GM12872 (cell line): ENCODE data around the gene TLL1.

Source experiments
- TF ChIP-seq, protein P1 (sequence below): IDR thresholded peaks from 3 replicates; pipeline ENCODE4 v1.5.1; 2011; ENCODE audit warnings: low read depth, mild to moderate bottlenecking, low read length, moderate library complexity; ENCODE audit not compliant: insufficient read depth

The TLL1 gene

DNA sequence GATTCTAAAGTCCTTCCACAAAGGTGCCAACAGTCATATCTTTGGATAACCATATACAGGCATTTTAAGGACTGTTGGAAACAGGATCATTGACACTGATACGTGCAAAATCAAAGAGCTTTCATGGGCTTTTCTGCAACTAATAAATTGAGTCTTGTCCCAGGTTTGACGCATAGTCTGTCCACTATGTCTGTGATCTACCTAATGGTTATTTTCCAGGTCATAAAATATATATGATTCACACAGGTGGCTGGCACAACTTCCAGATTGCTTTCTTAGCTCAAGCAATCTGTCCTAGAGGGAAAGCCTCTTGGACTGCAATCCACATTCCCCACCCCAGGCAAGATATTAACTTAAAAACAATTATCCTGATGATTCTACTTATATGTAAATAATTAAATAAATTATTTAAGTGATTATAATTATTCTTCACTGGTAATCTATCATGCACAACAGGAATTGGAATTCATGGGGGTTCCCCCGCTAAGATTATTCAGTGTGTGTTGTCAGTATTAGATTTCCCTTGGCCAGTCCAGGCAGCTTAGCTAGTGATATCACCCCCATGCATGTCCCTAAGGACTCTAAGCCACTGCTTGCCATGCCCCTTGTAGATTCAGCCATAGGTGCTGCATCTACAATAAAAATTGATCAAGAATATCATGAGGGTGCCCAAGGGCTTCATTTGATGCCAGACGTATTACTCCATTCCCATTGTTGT, 97.8 kb downstream of the TLL1 start:
- TF ChIP-seq, protein P1, sequence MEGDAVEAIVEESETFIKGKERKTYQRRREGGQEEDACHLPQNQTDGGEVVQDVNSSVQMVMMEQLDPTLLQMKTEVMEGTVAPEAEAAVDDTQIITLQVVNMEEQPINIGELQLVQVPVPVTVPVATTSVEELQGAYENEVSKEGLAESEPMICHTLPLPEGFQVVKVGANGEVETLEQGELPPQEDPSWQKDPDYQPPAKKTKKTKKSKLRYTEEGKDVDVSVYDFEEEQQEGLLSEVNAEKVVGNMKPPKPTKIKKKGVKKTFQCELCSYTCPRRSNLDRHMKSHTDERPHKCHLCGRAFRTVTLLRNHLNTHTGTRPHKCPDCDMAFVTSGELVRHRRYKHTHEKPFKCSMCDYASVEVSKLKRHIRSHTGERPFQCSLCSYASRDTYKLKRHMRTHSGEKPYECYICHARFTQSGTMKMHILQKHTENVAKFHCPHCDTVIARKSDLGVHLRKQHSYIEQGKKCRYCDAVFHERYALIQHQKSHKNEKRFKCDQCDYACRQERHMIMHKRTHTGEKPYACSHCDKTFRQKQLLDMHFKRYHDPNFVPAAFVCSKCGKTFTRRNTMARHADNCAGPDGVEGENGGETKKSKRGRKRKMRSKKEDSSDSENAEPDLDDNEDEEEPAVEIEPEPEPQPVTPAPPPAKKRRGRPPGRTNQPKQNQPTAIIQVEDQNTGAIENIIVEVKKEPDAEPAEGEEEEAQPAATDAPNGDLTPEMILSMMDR: no peak

DNA sequence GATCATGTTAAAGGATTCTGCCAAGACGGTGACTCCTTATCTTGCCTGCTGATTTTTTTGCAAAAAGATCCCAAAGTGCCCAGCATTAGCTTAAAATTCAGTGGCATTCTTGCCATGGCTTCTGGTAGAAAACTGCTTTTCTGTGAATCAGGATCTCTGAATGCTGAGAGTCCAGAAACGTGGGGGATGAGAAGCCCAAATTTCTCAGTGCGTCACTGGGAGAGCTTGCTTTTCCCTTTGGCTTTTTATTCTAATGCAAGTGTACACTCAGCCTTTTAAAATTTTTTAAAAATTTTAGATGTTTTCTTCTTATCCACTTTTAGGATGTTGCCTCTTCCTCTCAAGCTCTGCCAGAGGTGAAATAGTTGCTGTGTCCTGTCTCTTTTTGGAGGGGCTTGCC, 98.4 kb downstream of the TLL1 start:
- TF ChIP-seq, protein P1: no peak

DNA sequence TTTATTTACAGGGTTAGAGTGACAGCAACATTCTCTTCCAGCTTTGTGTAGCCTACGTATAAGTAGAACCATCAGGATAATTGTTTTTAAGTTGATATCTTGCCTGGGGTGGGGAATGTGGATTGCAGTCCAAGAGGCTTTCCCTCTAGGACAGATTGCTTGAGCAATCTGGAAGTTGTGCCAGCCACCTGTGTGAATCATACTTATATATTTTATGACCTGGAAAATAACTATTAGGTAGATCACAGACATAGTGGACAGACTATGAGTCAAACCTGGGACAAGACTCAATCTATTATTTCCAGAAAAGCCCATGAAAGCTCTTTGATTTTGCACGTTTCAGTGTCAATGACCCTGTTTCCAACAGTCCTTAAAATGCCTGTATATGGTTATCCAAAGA, 98.9 kb downstream of the TLL1 start:
- TF ChIP-seq, protein P1: no peak

DNA sequence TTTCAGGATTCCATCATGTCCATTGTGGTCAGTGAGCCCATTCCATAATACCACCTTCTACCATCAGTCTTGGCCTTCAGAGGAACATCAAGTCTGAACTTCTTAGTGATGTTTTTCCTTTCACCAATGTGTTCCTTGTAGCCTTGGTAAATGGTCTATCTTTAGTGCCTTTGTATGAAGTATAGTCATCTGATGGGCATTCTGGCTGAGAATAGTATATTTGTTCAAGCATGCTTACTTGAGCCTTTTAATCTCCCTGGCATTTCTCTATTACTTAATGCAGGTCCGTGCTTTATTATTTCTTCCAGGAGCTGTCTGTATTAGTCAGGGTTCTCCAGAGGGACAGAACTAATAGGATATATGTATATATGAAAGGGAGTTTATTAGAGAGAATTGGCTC, 99.7 kb downstream of the TLL1 start:
- TF ChIP-seq, protein P1: no peak

DNA sequence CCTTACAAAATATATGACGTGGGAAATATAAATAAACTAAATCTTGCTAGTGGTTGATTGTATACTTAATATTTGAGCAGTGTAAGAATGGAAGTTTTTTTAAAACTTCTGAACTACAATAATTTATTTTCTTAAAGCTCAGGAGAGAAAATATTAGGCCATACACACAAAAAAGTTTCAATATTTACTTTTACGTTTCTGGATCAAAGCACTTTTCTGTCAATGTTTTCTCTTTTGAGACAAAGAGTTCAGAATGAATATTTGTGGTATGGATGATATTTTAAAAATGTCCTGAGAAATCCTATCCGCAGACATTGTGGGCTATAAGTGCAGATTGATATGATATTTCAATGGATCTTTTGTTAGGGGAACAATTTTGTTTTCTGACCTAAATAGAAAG, 109.9 kb downstream of the TLL1 start:
- TF ChIP-seq, protein P1: no peak

DNA sequence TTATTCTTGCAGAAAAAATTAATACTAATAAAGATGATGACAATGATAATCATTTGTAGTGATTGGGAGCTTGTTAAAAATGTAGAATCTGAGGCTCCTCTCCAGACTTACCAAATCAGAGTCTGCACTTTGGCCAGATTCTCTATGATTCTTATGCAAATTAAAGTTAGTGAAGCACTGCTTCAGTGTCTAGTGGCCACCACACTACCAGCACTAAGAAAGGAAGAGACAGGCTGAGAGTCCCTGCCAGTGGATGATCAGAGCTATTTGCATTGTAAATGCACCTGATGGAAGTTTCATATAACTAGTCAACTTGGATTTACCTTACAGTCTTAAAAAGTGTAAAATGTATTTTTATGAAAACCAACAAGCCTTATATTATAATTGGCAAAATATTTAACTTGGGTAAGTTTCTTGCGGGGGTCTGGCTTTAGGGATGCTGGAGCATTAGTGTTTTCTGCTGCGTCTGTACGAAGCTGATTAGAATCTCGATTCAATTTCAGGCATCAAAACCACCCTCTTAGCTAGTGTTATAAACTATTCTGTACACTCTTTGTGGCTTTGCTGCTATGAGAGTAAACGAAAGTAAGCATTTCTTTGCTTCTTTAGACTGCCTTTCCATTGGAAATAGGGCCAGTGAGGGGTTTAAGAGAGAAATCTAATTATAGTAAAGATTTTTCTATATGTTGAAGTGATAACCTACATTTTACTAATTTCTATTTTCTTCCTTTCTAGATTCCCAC, 114.1 kb downstream of the TLL1 start:
- TF ChIP-seq, protein P1: no peak

DNA sequence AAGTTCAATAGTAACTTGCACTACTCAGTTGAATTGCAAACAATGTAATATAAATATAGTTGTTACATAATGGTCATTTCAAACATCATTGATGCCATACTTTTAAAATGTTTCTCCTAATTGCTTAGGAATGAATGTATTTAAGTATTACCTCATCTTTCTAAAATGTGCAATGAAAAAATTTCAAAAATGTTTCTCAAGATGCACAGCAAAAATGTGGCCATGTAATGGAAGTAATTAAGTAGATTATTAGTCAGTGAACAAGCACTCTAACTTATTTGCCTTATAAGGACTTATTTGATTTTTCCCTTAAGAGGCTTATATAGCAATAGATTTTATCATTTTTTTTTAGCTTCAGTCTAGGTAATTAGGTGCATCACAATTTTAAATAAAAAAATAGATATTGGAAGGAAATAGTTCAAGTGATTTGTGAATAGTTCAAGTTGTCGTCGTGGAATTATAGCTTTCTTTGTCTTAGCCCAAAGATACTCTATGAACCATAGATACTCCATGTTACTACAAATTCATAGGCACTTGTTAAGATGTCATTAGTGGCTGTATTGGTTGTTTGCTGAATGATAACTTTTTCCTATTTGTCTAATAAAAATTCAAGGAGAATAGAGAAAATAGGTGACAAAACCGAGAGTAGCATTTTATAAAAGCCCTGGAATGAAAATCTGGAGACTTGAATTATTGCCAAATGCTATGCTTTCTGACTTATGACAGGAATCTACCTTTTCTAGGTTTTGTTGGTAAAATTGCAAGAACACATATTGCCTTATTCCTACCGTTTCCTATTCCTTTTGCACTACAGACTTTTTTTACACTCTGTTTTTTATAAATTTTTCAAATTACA, 118.5 kb downstream of the TLL1 start:
- TF ChIP-seq, protein P1: no peak
